ENCODE data around the gene OR10K2. TPM values are rescaled to one million over a fixed set of nuclear protein-coding genes. Genes with fewer than 3 reads are reported as not detected.

OR10K2 gene
- polyA plus RNA-seq, 1 of the 3 experiments (the other 2 are of a cell fraction) = not detected

DNA sequence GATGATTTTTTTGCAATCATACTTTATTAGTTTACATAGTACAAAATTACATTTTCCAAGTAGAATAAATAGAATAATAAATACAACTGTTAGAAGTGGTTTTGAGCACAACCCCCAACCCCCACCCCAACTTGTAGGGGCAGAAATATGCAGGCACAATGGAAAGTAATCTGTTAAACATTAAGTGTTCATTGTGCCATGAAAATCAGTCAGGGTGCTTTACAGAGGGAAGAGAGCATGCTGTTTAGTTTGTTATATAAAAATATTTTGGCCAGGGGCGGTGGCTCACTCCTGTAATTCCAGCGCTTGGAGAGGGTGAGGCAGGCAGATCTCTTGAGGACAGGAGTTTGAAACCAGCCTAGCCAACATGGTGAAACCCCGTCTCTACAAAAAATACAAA lies 29.4 kb downstream of the OR10K2 start:
- no peaks in the 10 kb centered on the region for H3K27me3 ChIP-seq (ENCODE audit: insufficient read depth)
- no peak overlapping the region for H2AFZ ChIP-seq (ENCODE audit: low read depth)
- H4K20me1 ChIP-seq (ENCODE audit: insufficient read depth) = no peaks in the 10 kb centered on the region
- no peaks in the 10 kb centered on the region for H3K9me3 ChIP-seq
- ChIA-PET CTCF (no interaction called here), POLR2A (no interaction called here)
- H3K36me3 ChIP-seq (replicated peaks in 1 of 2; ENCODE audit: control insufficient read depth in 1 of 2, insufficient read depth in 2 of 2, low read length in 1 of 2) = no peaks in the 10 kb centered on the region
- 3% methylated on average over 3 of the region's 3 CpGs for WGBS (ENCODE audit: low lambda C conversion rate)
- no peaks in the 10 kb centered on the region for H3K9me2 ChIP-seq
- no peaks in the 10 kb centered on the region for H3F3A ChIP-seq (replicated peaks; ENCODE audit: insufficient read depth)
- no peak overlapping the region for H3K9ac ChIP-seq
- H3K4me3 ChIP-seq (ENCODE audit: low read depth in 2 of 2, low read length in 1 of 2) = no peak overlapping the region
- H3K4me2 ChIP-seq = no peak overlapping the region
- H3K4me1 ChIP-seq (ENCODE audit: control insufficient read depth in 1 of 2, insufficient read depth in 2 of 2, low read depth in 1 of 2, low read length in 1 of 2) = no peaks in the 10 kb centered on the region
- no peaks in the 10 kb centered on the region for H3K79me2 ChIP-seq (ENCODE audit: insufficient read depth)
- TF ChIP-seq, protein P1, sequence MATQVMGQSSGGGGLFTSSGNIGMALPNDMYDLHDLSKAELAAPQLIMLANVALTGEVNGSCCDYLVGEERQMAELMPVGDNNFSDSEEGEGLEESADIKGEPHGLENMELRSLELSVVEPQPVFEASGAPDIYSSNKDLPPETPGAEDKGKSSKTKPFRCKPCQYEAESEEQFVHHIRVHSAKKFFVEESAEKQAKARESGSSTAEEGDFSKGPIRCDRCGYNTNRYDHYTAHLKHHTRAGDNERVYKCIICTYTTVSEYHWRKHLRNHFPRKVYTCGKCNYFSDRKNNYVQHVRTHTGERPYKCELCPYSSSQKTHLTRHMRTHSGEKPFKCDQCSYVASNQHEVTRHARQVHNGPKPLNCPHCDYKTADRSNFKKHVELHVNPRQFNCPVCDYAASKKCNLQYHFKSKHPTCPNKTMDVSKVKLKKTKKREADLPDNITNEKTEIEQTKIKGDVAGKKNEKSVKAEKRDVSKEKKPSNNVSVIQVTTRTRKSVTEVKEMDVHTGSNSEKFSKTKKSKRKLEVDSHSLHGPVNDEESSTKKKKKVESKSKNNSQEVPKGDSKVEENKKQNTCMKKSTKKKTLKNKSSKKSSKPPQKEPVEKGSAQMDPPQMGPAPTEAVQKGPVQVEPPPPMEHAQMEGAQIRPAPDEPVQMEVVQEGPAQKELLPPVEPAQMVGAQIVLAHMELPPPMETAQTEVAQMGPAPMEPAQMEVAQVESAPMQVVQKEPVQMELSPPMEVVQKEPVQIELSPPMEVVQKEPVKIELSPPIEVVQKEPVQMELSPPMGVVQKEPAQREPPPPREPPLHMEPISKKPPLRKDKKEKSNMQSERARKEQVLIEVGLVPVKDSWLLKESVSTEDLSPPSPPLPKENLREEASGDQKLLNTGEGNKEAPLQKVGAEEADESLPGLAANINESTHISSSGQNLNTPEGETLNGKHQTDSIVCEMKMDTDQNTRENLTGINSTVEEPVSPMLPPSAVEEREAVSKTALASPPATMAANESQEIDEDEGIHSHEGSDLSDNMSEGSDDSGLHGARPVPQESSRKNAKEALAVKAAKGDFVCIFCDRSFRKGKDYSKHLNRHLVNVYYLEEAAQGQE (IDR thresholded peaks at IDR 0.05; ENCODE audit: low read depth, low read length) = no peak
- TF ChIP-seq POLR2AphosphoS5 (IDR thresholded peaks at IDR 0.05; ENCODE audit: low read depth, low read length) (no peak), ELF1 (IDR thresholded peaks at IDR 0.05) (no peak), CHD2 (IDR thresholded peaks at IDR 0.05; ENCODE audit: low read length, partially characterized antibody) (no peak), RFX5 (IDR thresholded peaks at IDR 0.05; ENCODE audit: low read length) (no peak), GABPA (IDR thresholded peaks at IDR 0.05; ENCODE audit: low read depth) (no peak), NFIC (IDR thresholded peaks at IDR 0.05; ENCODE audit: borderline replicate concordance) (no peak), RCOR1 (IDR thresholded peaks at IDR 0.05; ENCODE audit: low read length) (no peak), EP300 (IDR thresholded peaks at IDR 0.05; ENCODE audit: borderline replicate concordance in 1 of 2, low read depth in 1 of 2, low read length in 1 of 2) (no peak), GATA2 (CRISPR knock-in tag; IDR thresholded peaks at IDR 0.05) (no peak), EZH2phosphoT487 (IDR thresholded peaks at IDR 0.05; ENCODE audit: borderline replicate concordance, low read depth) (no peak), FOXM1 (IDR thresholded peaks at IDR 0.05; ENCODE audit: low read depth) (no peak), MXI1 (IDR thresholded peaks at IDR 0.05; ENCODE audit: low read depth, low read length) (no peak), JUND (IDR thresholded peaks at IDR 0.05) (no peak), TEAD4 (IDR thresholded peaks at IDR 0.05; ENCODE audit: borderline replicate concordance, insufficient read depth) (no peak), FOXJ3 (CRISPR knock-in tag; IDR thresholded peaks at IDR 0.05) (no peak), NRF1 (IDR thresholded peaks at IDR 0.05; ENCODE audit: low read depth, low read length) (no peak)
- TF ChIP-seq, protein P2, sequence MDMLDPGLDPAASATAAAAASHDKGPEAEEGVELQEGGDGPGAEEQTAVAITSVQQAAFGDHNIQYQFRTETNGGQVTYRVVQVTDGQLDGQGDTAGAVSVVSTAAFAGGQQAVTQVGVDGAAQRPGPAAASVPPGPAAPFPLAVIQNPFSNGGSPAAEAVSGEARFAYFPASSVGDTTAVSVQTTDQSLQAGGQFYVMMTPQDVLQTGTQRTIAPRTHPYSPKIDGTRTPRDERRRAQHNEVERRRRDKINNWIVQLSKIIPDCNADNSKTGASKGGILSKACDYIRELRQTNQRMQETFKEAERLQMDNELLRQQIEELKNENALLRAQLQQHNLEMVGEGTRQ (IDR thresholded peaks at IDR 0.05; ENCODE audit: borderline replicate concordance, low read depth, low read length) = no peak
- TF ChIP-seq, protein P3, sequence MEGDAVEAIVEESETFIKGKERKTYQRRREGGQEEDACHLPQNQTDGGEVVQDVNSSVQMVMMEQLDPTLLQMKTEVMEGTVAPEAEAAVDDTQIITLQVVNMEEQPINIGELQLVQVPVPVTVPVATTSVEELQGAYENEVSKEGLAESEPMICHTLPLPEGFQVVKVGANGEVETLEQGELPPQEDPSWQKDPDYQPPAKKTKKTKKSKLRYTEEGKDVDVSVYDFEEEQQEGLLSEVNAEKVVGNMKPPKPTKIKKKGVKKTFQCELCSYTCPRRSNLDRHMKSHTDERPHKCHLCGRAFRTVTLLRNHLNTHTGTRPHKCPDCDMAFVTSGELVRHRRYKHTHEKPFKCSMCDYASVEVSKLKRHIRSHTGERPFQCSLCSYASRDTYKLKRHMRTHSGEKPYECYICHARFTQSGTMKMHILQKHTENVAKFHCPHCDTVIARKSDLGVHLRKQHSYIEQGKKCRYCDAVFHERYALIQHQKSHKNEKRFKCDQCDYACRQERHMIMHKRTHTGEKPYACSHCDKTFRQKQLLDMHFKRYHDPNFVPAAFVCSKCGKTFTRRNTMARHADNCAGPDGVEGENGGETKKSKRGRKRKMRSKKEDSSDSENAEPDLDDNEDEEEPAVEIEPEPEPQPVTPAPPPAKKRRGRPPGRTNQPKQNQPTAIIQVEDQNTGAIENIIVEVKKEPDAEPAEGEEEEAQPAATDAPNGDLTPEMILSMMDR (IDR thresholded peaks at IDR 0.05) = no peak
- TF ChIP-seq, protein P4, sequence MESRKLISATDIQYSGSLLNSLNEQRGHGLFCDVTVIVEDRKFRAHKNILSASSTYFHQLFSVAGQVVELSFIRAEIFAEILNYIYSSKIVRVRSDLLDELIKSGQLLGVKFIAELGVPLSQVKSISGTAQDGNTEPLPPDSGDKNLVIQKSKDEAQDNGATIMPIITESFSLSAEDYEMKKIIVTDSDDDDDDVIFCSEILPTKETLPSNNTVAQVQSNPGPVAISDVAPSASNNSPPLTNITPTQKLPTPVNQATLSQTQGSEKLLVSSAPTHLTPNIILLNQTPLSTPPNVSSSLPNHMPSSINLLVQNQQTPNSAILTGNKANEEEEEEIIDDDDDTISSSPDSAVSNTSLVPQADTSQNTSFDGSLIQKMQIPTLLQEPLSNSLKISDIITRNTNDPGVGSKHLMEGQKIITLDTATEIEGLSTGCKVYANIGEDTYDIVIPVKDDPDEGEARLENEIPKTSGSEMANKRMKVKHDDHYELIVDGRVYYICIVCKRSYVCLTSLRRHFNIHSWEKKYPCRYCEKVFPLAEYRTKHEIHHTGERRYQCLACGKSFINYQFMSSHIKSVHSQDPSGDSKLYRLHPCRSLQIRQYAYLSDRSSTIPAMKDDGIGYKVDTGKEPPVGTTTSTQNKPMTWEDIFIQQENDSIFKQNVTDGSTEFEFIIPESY (IDR thresholded peaks at IDR 0.05; ENCODE audit: borderline replicate concordance, low read depth) = no peak
- H3K27ac ChIP-seq (ENCODE audit: low read depth in 2 of 2, low read length in 1 of 2) = no peak overlapping the region
- no peak for DNase-seq

All from SK-N-SH (cell line).